ENCODE results near the gene BDNF. TPM values are rescaled to one million over a fixed set of nuclear protein-coding genes. Genes with fewer than 3 reads are reported as not detected.
A peak's percentile ranks its signal among the peaks of the same experiment; 100 is the strongest.

Gene BDNF
- total RNA-seq, 4 donors from 2014 or later: 0.30 TPM; not detected in 3

DNA sequence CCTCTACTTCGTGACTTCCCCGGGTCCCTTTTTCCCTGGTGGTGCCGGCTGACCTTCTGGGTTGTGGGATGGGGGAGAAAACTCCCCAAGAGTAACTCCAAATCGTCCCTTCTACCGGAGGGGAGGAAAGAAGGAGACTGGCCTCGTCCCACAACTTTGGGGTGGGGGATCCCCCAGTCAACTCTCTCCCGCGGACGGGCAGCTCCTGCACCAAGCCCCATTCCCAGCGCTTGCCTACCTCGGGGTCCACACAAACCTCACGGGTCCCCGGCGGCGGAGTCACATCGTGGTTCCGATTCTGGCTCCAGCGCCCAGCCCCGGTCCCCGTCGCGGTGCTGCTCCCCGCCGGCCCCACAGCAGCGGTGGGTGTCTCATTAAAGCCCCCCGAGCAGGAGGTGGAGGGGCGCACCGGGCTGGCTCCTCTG lies 317 bp downstream of the BDNF start:
- peaks cover 0 to 60% of the 10 kb centered on the region in 2 donors for H3K27me3 ChIP-seq
- 1% methylated on average over 24 to 25 of the region's 28 CpGs for WGBS, 2 donors
- H3K4me3 ChIP-seq: peak overlapping the region; percentile 25 to 55 (median 48)
- peaks cover 0 to 35% (median 15%) of the 10 kb centered on the region in 4 donors for H3K4me1 ChIP-seq
- no peak overlapping the region for H3K27ac ChIP-seq
- TF ChIP-seq, protein P1, sequence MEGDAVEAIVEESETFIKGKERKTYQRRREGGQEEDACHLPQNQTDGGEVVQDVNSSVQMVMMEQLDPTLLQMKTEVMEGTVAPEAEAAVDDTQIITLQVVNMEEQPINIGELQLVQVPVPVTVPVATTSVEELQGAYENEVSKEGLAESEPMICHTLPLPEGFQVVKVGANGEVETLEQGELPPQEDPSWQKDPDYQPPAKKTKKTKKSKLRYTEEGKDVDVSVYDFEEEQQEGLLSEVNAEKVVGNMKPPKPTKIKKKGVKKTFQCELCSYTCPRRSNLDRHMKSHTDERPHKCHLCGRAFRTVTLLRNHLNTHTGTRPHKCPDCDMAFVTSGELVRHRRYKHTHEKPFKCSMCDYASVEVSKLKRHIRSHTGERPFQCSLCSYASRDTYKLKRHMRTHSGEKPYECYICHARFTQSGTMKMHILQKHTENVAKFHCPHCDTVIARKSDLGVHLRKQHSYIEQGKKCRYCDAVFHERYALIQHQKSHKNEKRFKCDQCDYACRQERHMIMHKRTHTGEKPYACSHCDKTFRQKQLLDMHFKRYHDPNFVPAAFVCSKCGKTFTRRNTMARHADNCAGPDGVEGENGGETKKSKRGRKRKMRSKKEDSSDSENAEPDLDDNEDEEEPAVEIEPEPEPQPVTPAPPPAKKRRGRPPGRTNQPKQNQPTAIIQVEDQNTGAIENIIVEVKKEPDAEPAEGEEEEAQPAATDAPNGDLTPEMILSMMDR (IDR thresholded peaks at IDR 0.05): no peak
- no peak for TF ChIP-seq EP300 (IDR thresholded peaks at IDR 0.05)
- no peak for TF ChIP-seq POLR2A (IDR thresholded peaks at IDR 0.05)
- H3K9me3 ChIP-seq: no peaks in the 10 kb centered on the region
- DNase-seq (ENCODE audit: low spot score in 2 of 2): no peak
- H3K36me3 ChIP-seq: no peaks in the 10 kb centered on the region

DNA sequence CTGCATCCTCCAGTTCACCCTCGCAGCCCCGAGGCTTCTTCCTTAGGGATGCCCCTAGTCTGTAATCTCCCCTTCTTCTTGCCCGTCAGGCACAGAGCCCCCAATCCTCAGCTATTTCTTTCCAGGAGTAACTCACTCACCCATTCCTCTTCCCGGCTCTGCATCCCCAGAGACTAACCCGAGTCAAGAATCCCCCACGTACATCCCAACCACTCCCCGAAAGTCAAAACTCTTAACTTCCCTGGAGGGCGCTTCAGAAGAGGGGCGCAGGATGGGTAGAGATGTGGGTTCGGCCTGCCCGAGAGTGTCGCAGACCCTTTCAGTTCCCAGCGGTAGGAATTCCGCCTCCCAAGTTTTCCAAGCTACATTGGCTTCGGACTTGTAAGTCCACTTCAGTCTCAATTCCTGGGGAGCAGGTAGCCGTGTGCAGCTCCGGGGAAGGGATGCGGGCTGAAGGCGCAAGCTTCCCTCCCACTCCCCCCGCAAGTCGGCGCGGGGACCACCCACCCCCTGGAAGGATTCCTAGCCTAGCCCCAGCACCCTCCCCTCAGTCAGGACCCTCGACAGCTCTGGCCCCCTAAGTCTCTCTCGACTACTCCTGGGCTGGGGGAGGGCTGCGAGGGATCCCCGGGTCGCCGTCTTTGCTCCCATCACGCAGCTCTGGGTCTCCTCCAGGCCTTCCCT lies 871 bp downstream of the BDNF start:
- no peak for DNase-seq (ENCODE audit: low spot score in 2 of 2)
- peaks cover 0 to 60% of the 10 kb centered on the region in 2 donors for H3K27me3 ChIP-seq
- no peaks in the 10 kb centered on the region for H3K9me3 ChIP-seq
- H3K4me1 ChIP-seq: peaks cover 0 to 35% (median 15%) of the 10 kb centered on the region in 4 donors
- no peaks in the 10 kb centered on the region for H3K36me3 ChIP-seq
- 0 to 1% methylated on average over 20 to 30 of the region's 30 CpGs for WGBS, 2 donors
- H3K4me3 ChIP-seq: peak overlapping the region; percentile 8 to 55 (median 48)
- no peak overlapping the region for H3K27ac ChIP-seq
- no peak for TF ChIP-seq EP300 (IDR thresholded peaks at IDR 0.05)
- TF ChIP-seq POLR2A (IDR thresholded peaks at IDR 0.05): no peak

DNA sequence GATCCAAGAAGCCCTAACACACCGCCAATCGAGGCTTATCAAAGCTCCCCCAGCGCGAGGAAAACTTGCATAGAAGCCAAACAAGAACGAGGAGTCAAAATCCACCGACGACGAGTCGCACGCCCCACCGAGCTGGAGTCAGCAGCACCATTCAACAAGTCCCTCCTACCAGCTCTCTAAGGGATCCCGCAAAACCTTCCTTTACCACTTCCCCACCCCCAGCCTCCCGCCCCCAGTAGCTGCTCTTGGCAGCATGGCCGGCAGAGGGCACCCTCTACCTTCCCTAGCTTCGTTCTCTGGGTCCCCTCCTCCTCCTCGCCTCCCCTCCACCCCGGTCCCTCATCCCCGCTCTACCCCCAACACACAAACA lies 1.4 kb downstream of the BDNF start:
- Histone ChIP-seq H3K4me3 (peak overlapping the region; percentile 8 to 55 (median 48)), H3K4me1 (peaks cover 0 to 35% (median 15%) of the 10 kb centered on the region in 4 donors), H3K27me3 (peaks cover 0 to 60% of the 10 kb centered on the region in 2 donors), H3K27ac (no peak overlapping the region), H3K36me3 (no peaks in the 10 kb centered on the region), H3K9me3 (no peaks in the 10 kb centered on the region)
- TF ChIP-seq EP300 (IDR thresholded peaks at IDR 0.05) (no peak), POLR2A (IDR thresholded peaks at IDR 0.05) (no peak)
- TF ChIP-seq, protein P1 (IDR thresholded peaks at IDR 0.05): peak in 4 of 5 experiments; percentile 51 to 79 (median 76)
- WGBS, 2 donors: 1% methylated on average over 18 of the region's 18 CpGs
- DNase-seq (ENCODE audit: low spot score in 2 of 2): peak; percentile 33 to 57

DNA sequence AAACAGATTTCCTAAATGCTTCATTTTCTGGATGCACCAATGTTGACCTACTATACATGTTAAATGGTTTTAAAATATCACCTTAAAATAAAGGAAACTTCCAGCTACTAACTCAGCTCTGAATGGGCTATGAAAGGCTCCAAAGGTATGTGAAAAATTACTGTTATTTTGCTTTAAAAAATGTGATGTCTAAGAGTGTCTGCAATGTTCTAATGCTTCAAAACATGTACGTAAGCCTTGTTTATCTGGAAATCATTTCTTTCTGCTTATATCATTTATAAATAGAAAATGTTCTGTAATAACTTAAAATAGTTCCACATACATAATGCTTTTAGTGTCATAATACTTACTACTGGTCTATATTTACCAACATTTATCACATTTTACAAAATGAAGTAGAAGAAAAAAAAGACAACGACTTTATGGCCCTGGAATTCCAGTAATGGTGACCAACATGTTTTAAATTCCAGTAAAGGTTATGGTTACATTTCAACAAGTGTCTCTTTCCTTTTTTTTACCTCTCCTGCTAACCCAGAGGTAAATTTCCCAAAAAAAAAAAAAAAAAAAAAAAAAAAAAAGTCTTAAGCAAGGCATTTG lies 2.5 kb downstream of the BDNF start:
- Histone ChIP-seq H3K9me3 (no peaks in the 10 kb centered on the region), H3K36me3 (no peaks in the 10 kb centered on the region), H3K27me3 (peaks cover 0 to 60% of the 10 kb centered on the region in 2 donors), H3K4me1 (peaks cover 0 to 35% (median 15%) of the 10 kb centered on the region in 4 donors), H3K27ac (no peak overlapping the region), H3K4me3 (no peak overlapping the region)
- TF ChIP-seq EP300 (IDR thresholded peaks at IDR 0.05): no peak
- TF ChIP-seq POLR2A (IDR thresholded peaks at IDR 0.05): no peak
- TF ChIP-seq, protein P1 (IDR thresholded peaks at IDR 0.05): no peak
- WGBS, 2 donors: 61 to 65% methylated on average over 2 of the region's 2 CpGs
- DNase-seq (ENCODE audit: low spot score in 2 of 2): no peak

DNA sequence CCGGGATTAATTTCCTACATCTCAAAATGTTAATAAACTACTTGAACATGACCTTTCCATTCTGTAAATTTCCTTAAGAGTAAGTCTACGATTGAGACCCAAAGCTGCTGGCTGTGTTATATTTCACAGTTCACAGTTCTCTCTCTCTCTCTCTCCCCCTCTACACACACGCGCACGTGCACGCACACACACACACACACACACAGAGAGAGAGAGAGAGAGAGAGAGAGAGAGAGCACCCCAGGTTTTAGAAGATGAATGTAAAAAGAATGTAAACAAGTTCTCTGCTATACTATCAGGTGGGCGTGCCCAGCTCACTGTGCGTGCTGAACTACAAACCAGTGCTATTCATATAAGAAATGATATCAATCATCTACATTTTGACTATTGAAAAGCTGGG lies 3.3 kb downstream of the BDNF start:
- Histone ChIP-seq H3K36me3 (no peaks in the 10 kb centered on the region), H3K4me1 (peaks cover 0 to 35% (median 15%) of the 10 kb centered on the region in 4 donors), H3K9me3 (no peaks in the 10 kb centered on the region), H3K4me3 (no peak overlapping the region), H3K27ac (no peak overlapping the region), H3K27me3 (peaks cover 0 to 54% of the 10 kb centered on the region in 2 donors)
- DNase-seq (ENCODE audit: low spot score in 2 of 2): no peak
- WGBS, 2 donors: 40 to 41% methylated on average over 8 of the region's 8 CpGs
- TF ChIP-seq EP300 (IDR thresholded peaks at IDR 0.05): no peak
- TF ChIP-seq POLR2A (IDR thresholded peaks at IDR 0.05): no peak
- TF ChIP-seq, protein P1 (IDR thresholded peaks at IDR 0.05): no peak
